NCI-H774 (cell line): ENCODE data around the gene KIFC3.
"Not testable (repeated sequence)": the region's sequence is repeated elsewhere in the genome, so short reads cannot be mapped to it uniquely, and the experiment has no call there.

ENCODE experiments used
- DNase-seq: peaks from one replicate; lab custom pipeline; 2025; lab: John Stamatoyannopoulos, UW

The KIFC3 gene

GRCh38 chr16:57786632-57787518 lies 15.4 kb downstream of the KIFC3 start:
- DNase-seq = no peak

GRCh38 chr16:57785924-57786323 lies 16.4 kb downstream of the KIFC3 start:
- no peak for DNase-seq

- DNase-seq = no peak
Measured at GRCh38 chr16:57785385-57785784, 16.9 kb downstream of the KIFC3 start.

GRCh38 chr16:57784334-57784733 lies 18.0 kb downstream of the KIFC3 start:
- DNase-seq = no peak

- DNase-seq = no peak
Measured at GRCh38 chr16:57783883-57784282, 18.4 kb downstream of the KIFC3 start.

- DNase-seq = no peak
Measured at GRCh38 chr16:57783116-57783515, 19.2 kb downstream of the KIFC3 start.

- DNase-seq = not testable (repeated sequence)
Measured at GRCh38 chr16:57782607-57783055, 19.7 kb downstream of the KIFC3 start.

GRCh38 chr16:57781741-57782606 lies 20.3 kb downstream of the KIFC3 start:
- DNase-seq = no peak

- DNase-seq = no peak
Measured at GRCh38 chr16:57781349-57781740, 20.9 kb downstream of the KIFC3 start.

GRCh38 chr16:57779836-57780235 lies 22.5 kb downstream of the KIFC3 start:
- not testable (repeated sequence) for DNase-seq

GRCh38 chr16:57778658-57779057 lies 23.6 kb downstream of the KIFC3 start:
- DNase-seq = no peak

- no peak for DNase-seq
Measured at GRCh38 chr16:57775661-57776469, 26.4 kb downstream of the KIFC3 start.

- no peak for DNase-seq
Measured at GRCh38 chr16:57774705-57775285, 27.5 kb downstream of the KIFC3 start.

- no peak for DNase-seq
Measured at GRCh38 chr16:57773655-57774295, 28.5 kb downstream of the KIFC3 start.

- DNase-seq = peak; percentile 5
Measured at GRCh38 chr16:57773019-57773418, 29.3 kb downstream of the KIFC3 start.

- no peak for DNase-seq
Measured at GRCh38 chr16:57771141-57771785, 31.0 kb downstream of the KIFC3 start.

- DNase-seq = peak; percentile 16
Measured at GRCh38 chr16:57770361-57770760, 31.9 kb downstream of the KIFC3 start.

- no peak for DNase-seq
Measured at GRCh38 chr16:57769541-57770145, 32.6 kb downstream of the KIFC3 start.

- DNase-seq = no peak
Measured at GRCh38 chr16:57766714-57767348, 35.5 kb downstream of the KIFC3 start.
